Stimulated activated CD8-positive, alpha-beta memory T cell treated with anti-CD3 and anti-CD28 coated beads, Interleukin-12 subunit alpha, Interleukin-12 subunit beta, amount 100 ng/mL, for 4 hours (primary cell): ENCODE measurements around the gene MOV10L1.

Experiments used
- DNase-seq: peaks from one replicate; pipeline ENCODE4 v3.0.0-alpha.2; 2020; ENCODE audit warnings: low read depth

Gene MOV10L1

GRCh38 chr22:50058906-50059880 is 30.6 kb upstream of the MOV10L1 start:
- no peak for DNase-seq

DNA sequence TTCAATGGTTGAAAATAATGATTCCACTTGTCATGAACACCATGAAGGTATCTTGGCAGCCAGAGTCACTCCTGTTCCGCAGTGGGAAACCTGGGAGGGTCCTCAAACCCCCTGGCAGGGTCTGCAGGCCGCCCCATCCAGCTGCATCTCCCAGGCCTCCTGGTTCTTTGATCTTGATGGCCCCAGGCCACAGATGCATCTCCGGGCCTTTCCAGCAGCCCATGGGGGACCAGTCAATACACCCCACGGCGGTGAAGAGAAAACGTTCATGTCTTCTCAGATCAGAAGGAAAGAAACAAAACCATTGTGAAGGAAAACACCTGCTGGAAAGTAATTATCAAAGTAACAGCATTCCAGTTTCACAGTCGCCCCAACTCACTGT is 29.9 kb upstream of the MOV10L1 start:
- DNase-seq = no peak

GRCh38 chr22:50060441-50061140 is 29.2 kb upstream of the MOV10L1 start:
- no peak for DNase-seq

- DNase-seq = no peak
Observed at GRCh38 chr22:50061141-50061823, 28.5 kb upstream of the MOV10L1 start.

DNA sequence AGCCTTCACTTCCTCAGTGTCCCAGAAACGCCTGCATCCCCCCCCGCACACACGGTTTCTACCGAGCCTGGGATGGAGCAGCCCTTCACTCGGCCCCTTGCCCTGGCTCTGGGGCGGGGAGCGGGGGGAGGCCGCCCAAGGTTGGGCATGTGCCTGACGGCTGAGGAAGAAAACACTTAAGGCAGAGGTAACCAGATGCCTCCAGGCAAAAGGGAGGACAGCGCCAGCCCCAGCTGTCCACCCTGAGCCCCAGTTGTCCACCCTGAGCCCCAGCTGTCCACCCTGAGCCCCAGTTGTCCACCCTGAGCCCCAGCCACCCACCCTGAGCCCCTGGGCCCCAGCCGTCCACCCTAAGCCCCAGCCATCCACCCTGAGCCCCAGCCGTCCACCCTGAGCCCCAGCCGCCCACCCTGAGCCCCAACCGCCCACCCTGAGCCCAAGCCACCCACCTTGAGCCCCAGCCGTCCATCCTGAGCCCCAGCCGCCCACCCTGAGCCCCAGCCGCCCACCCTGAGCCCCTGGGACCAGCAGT is 27.9 kb upstream of the MOV10L1 start:
- DNase-seq = no peak

GRCh38 chr22:50062509-50063135 is 27.2 kb upstream of the MOV10L1 start:
- DNase-seq = no peak

DNA sequence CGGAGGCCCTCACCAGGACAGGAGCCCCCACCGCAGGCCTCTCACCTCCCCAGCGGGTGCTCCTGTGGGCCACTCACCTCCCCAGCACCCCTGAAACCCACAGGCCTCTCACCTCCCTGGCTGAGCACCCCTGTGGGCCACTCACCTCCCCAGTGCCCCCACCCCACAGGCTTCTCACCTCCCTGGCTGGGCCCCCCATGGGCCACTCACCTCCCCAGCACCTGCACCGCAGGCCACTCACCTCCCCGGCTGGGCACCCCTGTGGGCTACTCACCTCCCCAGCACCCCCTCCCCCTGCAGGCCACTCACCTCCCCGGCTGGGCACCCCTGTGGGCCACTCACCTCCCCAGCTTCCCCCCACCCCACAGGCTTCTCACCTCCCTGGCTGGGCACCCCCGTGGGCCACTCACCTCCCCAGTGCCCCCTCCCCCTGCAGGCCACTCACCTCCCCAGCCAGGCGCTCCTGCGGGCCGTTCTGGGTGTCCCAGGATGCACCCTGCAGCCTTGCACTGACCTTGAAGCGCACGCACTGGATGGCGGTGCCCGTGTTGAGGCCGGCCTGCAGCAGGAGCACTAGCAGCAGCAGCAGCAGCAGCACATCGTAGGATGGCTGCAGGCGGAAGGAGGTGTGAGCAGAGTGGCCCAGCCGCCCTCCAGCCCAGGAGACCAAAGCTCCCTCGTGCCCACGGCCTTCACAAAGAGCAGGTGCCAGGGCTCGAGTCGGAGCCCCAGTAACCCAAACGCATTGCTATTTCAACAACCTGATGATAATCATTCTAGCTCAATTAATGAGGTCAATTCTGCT is 26.0 kb upstream of the MOV10L1 start:
- DNase-seq = no peak

DNA sequence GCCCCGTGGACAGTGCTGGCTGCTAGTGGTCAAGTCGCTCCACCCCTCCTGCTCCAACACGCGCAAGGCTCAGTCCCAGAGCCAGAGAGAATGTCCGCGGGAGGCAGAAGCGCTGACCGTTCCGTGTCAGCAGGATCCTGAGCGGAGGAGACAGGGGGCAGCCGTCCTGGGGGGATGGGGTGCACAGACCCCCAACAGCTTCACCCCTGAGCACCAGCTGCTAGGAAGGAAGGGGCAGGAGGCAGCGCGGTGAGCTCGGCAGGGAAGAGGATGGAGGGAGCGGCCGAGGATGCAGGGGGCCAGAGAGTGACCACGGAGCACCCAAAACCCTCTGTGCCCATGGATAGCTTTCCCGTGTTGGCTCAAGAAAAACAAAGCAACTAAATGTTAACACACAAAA is 25.4 kb upstream of the MOV10L1 start:
- no peak for DNase-seq

- DNase-seq = no peak
Observed at GRCh38 chr22:50067244-50067643, 22.6 kb upstream of the MOV10L1 start.

DNA sequence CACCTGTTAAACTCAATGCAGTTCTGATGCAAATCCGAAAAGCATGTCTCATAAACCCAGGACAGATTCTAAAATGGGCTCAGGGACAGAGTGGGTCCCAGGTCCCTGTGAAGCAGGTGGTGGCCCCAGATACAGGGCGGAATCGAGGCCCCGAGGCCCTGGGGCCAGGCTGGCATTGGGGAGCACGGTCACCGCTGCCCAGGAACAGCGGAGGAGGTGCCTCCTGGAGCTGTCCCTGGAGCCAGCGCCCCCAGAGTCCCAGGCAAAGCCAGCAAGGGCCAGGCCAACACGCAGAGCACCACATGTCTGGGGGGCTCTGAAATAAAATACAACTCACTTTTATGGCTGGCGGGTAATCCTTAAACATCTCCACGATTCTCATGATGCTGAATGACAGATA is 21.7 kb upstream of the MOV10L1 start:
- DNase-seq = no peak

DNA sequence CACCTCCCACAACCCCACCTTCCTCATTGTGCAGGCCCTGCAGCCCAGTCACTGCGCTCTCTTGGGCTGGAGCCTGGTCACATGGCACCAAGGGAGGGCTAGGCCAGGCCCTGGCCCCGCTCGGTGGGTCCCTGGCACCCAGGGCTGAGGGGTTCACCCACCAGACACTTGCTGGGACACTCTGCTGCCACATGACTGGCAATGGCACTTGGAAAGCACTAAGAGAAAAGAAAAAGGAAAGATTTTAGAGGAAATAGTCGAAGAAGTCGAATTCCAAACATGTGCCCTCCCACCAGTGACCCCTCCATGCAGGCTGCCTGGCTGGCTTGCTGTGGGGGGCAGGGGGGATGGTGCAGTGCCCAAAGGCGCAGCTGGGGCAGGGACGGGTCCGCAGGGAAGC is 19.4 kb upstream of the MOV10L1 start:
- DNase-seq = no peak

DNA sequence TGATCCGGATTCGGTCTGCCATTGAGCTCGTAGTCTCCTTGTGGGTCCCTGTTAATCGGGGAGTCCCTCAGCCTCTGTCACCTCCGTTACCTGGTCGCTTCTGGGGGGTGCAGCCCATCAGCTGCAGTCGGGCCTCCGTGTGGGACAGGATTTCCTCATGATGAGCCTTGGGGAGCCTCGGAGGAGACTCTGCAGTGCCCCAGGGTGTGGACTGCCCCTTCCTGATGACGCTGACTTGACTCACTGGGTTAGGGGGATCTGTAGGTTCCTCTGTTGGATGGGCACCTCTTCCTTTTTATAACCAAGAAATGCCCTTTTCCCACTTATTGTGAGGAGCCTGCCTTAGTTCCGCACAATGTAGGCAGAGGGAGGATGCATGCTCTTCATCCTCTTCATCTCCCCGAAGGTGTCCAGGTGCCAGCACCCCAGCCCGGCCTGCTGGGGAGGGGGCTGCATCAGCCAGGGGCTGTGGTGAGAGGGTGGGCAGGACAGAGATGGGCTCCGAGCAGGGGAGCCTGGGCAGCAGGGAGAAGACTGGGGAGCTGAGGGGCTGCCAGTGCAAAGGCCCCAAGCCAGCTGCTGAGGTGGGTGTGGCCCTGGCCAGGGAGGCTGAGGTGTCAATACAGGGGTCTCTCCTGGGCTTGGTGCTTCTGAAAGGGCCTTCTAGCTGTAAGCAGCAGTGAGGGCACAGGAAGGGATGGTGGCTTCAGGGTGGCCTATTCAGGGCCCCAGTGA is 18.2 kb upstream of the MOV10L1 start:
- DNase-seq = no peak

DNA sequence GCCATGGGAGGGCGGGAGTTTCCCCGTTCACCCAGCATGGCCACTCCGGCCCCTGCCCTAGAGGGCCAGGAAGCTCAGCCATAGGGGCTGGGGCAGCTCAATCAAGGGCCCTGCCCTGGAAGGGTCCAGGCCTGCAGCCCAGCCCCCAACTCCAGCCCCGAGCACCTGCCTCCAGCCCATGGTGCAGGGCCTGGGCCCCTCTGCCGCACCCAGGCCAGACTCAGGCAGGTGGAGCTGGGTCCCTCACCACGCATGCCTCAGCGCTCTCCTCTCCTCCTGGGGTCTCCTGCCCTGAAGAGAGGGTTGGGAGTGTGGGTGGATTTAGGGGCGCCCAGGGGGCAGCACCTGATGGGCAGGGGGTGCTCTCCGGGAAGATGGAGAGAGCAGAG is 17.6 kb upstream of the MOV10L1 start:
- no peak for DNase-seq

DNA sequence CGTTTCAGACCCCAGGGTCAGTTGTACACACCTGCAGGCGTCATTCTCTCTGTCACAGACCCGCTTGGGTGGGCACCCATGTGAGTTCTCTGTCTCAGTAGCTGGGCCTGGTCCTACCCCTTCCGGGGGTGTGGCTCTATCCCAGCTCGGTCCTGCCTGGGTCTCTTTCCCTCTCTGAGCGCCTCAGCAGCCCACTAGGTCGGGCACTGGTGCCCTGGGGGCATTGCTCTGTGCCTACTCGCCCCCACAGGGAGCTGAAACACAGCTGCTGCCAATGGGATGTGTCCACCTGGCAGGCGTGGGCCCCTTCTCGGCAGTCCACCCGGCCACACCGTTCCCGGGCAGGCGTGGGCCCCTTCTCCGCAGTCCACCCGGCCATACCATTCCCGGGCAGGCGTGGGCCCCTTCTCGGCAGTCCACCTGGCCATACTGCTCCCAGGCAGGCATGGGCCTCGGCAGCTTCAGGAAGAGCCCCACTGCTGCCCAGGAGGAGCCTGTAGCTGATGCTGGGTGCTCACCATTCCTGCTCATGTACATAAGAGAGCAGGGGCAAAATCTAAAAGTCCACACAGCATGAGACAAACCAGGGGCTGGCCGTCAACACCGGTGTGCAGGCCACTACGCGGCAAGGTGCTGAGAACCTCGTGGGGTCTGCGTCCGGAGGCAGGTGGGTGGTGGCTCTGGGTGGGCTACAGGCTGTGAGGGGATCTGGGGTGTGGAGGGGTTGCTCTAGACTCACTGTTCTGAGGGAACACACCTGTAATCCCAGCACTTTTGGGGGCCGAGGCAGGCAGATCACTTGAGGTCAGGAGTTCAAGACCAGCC is 16.9 kb upstream of the MOV10L1 start:
- no peak for DNase-seq

- no peak for DNase-seq
Observed at GRCh38 chr22:50074056-50074455, 15.8 kb upstream of the MOV10L1 start.

DNA sequence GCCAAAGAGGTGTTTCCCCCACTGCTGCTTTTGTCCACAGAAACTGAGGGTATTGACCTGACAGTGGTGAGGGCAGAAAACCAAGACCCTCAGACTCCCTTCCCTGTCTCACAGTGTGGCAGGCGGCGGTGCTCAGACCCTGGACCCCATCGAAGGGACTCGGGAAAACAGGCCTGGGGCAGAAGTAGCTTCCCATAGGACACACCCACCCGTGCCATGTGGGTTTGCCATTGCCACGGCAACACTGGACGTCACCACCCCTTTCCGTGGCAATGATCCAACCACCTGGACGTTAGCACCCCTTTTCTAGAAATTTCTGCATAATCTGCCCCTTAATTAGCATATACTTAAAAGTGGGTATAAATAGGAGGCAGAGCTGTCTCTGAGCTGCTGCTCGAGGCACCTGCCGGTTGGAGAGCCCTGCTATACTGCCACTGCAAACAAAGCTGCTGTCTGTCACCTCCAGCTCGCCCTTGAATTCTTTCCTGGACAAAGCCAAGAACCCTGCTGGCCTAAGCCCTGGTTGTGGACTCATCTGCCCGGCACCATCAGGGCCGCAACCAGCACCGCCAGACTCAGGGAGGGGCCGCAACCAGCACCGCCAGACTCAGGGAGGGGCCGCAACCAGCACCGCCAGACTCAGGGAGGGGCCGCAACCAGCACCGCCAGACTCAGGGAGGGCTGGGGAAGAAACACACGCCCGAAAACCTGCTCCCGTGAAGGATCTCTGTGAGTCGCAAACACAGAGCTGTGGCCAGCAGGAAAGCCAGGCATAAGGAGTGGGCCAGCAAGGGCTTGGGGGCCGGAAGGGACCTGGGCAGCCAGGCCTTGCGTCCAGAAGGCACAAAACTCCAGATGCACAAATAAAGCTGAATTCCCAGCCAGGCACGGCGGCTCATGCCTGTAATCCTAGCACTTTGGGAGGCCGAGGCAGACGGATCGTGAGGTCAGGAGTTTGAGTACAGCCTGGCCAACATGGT is 15.0 kb upstream of the MOV10L1 start:
- no peak for DNase-seq

GRCh38 chr22:50076646-50077535 is 12.9 kb upstream of the MOV10L1 start:
- no peak for DNase-seq
